Measurements from ENCODE around the gene B9D1.

DNA sequence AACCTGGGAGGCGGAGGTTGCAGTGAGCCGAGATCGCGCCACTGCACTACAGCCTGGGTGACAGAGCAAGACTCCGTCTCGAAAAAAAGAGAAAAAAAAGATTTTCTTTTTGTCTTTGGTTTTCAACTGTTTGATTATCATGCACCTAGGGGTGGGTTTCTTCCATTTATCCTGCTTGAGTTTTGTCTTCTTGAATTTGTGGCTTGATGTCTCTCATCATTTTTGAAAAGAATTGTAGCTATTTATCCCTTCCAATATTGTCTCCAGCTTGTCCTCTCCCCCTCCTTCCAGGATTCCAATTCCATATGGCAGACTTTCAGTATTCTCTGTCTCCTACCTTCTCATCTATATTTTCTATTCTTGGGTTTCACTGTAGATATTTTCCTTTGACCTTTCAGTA lies 7.8 kb downstream of the B9D1 start:
- TF ChIP-seq, protein P1, sequence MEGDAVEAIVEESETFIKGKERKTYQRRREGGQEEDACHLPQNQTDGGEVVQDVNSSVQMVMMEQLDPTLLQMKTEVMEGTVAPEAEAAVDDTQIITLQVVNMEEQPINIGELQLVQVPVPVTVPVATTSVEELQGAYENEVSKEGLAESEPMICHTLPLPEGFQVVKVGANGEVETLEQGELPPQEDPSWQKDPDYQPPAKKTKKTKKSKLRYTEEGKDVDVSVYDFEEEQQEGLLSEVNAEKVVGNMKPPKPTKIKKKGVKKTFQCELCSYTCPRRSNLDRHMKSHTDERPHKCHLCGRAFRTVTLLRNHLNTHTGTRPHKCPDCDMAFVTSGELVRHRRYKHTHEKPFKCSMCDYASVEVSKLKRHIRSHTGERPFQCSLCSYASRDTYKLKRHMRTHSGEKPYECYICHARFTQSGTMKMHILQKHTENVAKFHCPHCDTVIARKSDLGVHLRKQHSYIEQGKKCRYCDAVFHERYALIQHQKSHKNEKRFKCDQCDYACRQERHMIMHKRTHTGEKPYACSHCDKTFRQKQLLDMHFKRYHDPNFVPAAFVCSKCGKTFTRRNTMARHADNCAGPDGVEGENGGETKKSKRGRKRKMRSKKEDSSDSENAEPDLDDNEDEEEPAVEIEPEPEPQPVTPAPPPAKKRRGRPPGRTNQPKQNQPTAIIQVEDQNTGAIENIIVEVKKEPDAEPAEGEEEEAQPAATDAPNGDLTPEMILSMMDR (IDR thresholded peaks at IDR 0.05) = no peak
- TF ChIP-seq, protein P2, sequence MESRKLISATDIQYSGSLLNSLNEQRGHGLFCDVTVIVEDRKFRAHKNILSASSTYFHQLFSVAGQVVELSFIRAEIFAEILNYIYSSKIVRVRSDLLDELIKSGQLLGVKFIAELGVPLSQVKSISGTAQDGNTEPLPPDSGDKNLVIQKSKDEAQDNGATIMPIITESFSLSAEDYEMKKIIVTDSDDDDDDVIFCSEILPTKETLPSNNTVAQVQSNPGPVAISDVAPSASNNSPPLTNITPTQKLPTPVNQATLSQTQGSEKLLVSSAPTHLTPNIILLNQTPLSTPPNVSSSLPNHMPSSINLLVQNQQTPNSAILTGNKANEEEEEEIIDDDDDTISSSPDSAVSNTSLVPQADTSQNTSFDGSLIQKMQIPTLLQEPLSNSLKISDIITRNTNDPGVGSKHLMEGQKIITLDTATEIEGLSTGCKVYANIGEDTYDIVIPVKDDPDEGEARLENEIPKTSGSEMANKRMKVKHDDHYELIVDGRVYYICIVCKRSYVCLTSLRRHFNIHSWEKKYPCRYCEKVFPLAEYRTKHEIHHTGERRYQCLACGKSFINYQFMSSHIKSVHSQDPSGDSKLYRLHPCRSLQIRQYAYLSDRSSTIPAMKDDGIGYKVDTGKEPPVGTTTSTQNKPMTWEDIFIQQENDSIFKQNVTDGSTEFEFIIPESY (IDR thresholded peaks at IDR 0.05; ENCODE audit: borderline replicate concordance, low read depth) = no peak
- no peak for TF ChIP-seq GABPA (IDR thresholded peaks at IDR 0.05; ENCODE audit: low read depth)
- no peak for TF ChIP-seq EZH2phosphoT487 (IDR thresholded peaks at IDR 0.05; ENCODE audit: borderline replicate concordance, low read depth)
- no peak for TF ChIP-seq EP300 (IDR thresholded peaks at IDR 0.05; ENCODE audit: borderline replicate concordance in 1 of 2, low read depth in 1 of 2, low read length in 1 of 2)
- no peak for TF ChIP-seq TEAD4 (IDR thresholded peaks at IDR 0.05; ENCODE audit: borderline replicate concordance, insufficient read depth)

All from SK-N-SH (cell line).